Progenitor cell of endocrine pancreas (in vitro differentiated cells): ENCODE results near the gene HABP4. TPM values are rescaled to one million over a fixed set of nuclear protein-coding genes. Genes with fewer than 3 reads are reported as not detected.

ENCODE experiments used
- DNase-seq: peaks from one replicate; pipeline ENCODE4 v3.0.0; 2021; ENCODE audit warnings: low spot score; ENCODE audit not compliant: unreplicated experiment
- H3K27ac Mint-ChIP-seq: 2 replicates; pipeline ENCODE4 v1.8.0; 2021; ENCODE audit warnings: mild to moderate bottlenecking, moderate library complexity, mixed read lengths
- H3K27me3 Mint-ChIP-seq: 2 replicates; pipeline ENCODE4 v1.8.0; 2021; ENCODE audit warnings: mixed read lengths
- H3K36me3 Mint-ChIP-seq: 2 replicates; pipeline ENCODE4 v1.8.0; 2022; ENCODE audit warnings: mixed read lengths; ENCODE audit not compliant: insufficient read depth
- H3K4me1 Mint-ChIP-seq: 2 replicates; pipeline ENCODE4 v1.8.0; 2021; ENCODE audit warnings: low read depth, mixed read lengths
- H3K4me3 Mint-ChIP-seq: 2 replicates; pipeline ENCODE4 v1.8.0; 2021; ENCODE audit warnings: low read depth, mild to moderate bottlenecking, moderate library complexity, mixed read lengths
- H3K9me3 Mint-ChIP-seq: 2 replicates; pipeline ENCODE4 v1.8.0; 2021; ENCODE audit warnings: low read depth, mixed read lengths
- total RNA-seq: library from RNA; stranded (reverse); gene quantifications from 2 replicates; pipeline ENCODE4 v1.2.1, GENCODE V29; 2021
- TF ChIP-seq, protein P1 (sequence below): fragments of 200-600 bp; sonication (generic); IDR thresholded peaks from one replicate; pipeline ENCODE4 v1.5.0; 2021; ENCODE audit warnings: antibody characterized with exemption, mild to moderate bottlenecking; ENCODE audit not compliant: unreplicated experiment

The HABP4 gene
- total RNA-seq, 1 donor from 2014 or later = 15.5 TPM

DNA sequence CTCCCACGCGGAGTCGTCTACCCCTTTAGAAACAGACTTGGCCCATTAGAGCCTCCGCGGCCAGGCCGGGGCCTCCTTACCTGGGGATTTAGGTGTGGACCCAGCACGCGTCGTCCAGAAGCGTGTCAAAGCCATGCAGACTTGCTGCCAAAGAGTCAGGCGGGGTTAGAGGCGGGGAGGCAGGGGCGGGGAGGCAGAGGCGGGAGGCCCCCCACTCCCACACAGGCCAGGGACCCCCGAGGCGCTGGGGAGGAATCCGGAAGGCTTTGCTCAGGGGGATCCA, 47.1 kb downstream of the HABP4 start:
- no peak for DNase-seq
- Mint-ChIP-seq H3K4me1 (no peaks in the 10 kb centered on the region), H3K9me3 (no peaks in the 10 kb centered on the region), H3K27ac (no peak overlapping the region), H3K27me3 (no peaks in the 10 kb centered on the region), H3K4me3 (no peak overlapping the region), H3K36me3 (peaks cover 4% of the 10 kb centered on the region)
- TF ChIP-seq, protein P1, sequence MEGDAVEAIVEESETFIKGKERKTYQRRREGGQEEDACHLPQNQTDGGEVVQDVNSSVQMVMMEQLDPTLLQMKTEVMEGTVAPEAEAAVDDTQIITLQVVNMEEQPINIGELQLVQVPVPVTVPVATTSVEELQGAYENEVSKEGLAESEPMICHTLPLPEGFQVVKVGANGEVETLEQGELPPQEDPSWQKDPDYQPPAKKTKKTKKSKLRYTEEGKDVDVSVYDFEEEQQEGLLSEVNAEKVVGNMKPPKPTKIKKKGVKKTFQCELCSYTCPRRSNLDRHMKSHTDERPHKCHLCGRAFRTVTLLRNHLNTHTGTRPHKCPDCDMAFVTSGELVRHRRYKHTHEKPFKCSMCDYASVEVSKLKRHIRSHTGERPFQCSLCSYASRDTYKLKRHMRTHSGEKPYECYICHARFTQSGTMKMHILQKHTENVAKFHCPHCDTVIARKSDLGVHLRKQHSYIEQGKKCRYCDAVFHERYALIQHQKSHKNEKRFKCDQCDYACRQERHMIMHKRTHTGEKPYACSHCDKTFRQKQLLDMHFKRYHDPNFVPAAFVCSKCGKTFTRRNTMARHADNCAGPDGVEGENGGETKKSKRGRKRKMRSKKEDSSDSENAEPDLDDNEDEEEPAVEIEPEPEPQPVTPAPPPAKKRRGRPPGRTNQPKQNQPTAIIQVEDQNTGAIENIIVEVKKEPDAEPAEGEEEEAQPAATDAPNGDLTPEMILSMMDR = no peak

DNA sequence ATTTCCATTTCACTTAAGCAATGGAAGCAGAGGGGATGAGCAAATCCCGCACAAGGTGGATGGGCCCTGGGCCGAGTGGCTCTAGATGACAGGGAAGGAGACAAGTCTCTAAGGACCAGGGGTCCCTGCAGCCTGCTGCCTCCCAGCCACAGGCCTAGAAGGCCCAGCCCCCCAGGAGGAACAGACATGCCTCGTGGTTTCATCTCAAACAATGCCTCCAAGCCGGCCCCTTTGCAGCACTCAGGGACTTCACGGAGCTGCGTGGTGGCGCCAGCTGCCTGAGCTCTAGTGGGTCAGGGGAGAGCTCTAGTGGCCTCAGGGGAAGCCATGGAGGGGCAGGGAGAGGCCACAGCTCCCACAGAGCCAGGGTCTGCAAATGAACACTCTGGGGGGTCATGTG, 48.8 kb downstream of the HABP4 start:
- H3K27ac Mint-ChIP-seq = no peak overlapping the region
- TF ChIP-seq, protein P1 = no peak
- no peaks in the 10 kb centered on the region for H3K27me3 Mint-ChIP-seq
- no peak for DNase-seq
- H3K4me1 Mint-ChIP-seq = peaks cover 8% of the 10 kb centered on the region
- H3K9me3 Mint-ChIP-seq = no peaks in the 10 kb centered on the region
- peaks cover 7% of the 10 kb centered on the region for H3K36me3 Mint-ChIP-seq
- no peak overlapping the region for H3K4me3 Mint-ChIP-seq

DNA sequence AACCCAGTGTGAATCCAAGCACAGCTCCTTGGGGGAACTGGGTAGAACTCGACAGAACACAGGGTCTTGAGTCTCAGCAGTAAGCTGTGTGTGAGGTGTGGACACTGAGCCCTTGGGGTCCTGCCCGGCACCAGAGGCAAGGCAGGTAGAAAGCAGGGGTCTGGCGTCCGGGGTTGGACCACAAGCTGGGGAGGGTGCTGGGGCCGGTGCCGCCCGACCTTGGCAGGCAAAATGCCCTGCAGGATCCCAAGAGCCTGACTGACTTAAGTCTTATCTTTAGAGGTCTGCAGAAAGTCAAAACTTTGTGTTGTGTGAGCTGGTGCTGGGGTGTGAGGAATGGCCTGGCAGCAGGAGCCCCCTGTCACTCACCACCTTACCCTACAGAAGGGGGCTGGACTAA, 49.3 kb downstream of the HABP4 start:
- peaks cover 7% of the 10 kb centered on the region for H3K36me3 Mint-ChIP-seq
- no peak overlapping the region for H3K27ac Mint-ChIP-seq
- no peaks in the 10 kb centered on the region for H3K27me3 Mint-ChIP-seq
- no peak for DNase-seq
- TF ChIP-seq, protein P1 = no peak
- no peak overlapping the region for H3K4me3 Mint-ChIP-seq
- H3K4me1 Mint-ChIP-seq = peaks cover 9% of the 10 kb centered on the region
- no peaks in the 10 kb centered on the region for H3K9me3 Mint-ChIP-seq

DNA sequence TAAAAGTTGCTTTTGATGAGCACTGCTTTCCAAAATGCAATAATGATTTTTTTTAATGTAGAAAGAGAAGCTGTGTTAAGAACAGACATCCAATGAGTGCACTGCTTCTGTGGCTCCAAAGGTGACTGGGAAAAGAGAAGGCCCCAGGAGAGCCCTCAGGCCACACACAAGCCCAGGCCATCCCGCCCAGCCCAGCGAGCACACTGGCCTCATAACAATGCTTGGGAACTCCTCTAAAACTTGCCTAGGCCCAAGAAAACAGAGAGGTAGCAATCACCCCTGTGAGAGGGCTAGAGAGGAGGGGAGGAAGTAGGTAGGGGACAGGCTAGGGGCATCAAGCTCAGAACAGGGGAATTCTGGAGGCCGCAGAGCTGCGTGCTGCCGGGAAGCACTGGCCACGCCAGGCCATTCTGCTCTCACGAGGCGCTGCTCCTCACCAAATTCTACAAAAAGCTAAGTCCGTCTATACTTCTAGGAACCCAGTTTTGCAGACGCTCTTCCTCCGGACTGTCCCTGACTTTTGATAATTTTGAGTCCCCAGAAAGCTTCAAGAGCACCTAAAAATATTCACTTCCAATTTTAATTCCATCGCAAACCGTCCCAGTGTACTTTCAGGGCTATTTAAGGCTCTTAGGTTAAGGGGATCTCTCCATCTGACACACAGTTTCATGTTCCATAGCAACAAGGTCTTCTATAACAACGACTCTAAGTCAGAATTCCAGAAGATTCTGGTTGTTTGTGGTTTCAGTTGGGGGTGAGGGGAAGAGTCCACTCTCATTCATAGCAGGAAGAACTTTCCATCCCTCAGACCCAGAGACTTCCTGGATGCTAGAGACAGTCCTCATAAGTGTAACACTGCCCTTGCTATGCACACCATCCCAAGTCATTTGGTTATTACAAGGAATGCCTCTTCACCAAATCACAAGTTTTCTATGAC, 51.0 kb downstream of the HABP4 start:
- no peak for DNase-seq
- Mint-ChIP-seq H3K27me3 (no peaks in the 10 kb centered on the region), H3K4me1 (peaks cover 10% of the 10 kb centered on the region), H3K27ac (peak overlapping the region; percentile 72), H3K9me3 (no peaks in the 10 kb centered on the region), H3K4me3 (no peak overlapping the region), H3K36me3 (peaks cover 4% of the 10 kb centered on the region)
- TF ChIP-seq, protein P1 = no peak

DNA sequence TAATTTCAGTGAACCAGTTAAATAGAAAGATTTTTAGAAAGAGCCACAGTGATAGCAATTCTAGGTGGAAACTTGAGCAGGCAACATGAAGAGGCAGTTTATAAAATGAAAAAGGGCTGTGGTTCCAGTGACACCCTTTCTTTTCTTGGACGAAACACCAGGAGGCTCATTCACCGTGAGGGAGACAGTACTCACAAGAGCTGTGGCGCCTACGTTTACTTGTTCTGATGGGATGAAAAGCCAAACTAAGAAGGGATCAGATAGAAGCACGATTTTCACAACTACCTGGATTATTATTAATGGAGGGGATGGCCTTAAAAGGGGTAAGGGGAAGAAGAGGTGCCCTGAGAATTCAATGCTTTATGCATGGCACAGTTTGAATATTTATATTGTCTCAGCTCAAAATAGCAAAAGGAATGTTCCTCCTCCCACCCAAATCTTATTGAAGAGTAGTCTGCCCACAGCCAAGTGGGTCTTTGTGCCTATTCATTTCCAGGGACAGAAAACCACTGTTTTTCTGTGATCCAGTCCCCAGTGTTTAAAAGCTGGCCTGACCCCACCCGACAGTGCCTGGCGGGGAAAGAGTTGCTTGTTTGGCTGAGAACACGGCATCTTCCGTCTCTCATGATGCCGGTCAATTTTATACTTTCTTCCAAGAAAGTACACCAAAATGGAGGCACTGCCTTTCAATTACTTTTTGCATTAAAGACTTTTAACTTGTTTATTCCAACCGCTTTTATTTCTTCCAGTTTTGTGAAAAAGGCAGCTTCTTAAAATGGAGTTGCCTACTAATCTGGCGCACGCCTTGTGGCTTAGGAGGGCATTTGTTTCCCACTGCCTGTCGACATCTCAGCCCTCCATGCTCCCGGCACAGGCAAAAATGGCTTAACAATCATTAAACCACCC, 51.9 kb downstream of the HABP4 start:
- no peak for DNase-seq
- no peak overlapping the region for H3K27ac Mint-ChIP-seq
- H3K9me3 Mint-ChIP-seq = no peaks in the 10 kb centered on the region
- H3K36me3 Mint-ChIP-seq = peaks cover 7% of the 10 kb centered on the region
- no peaks in the 10 kb centered on the region for H3K27me3 Mint-ChIP-seq
- TF ChIP-seq, protein P1 = no peak
- peaks cover 10% of the 10 kb centered on the region for H3K4me1 Mint-ChIP-seq
- no peak overlapping the region for H3K4me3 Mint-ChIP-seq
